ENCODE measurements around the gene KRAS. TPM values are rescaled to one million over a fixed set of nuclear protein-coding genes. Genes with fewer than 3 reads are reported as not detected.

The KRAS gene
- total and polyA plus RNA-seq, 2 of the 13 experiments (the other 11 are each of a cell fraction or from before 2014, with no cell fraction given), result 6.5 to 9.8 TPM

- ChIA-PET POLR2A (no interaction called here), CTCF (ENCODE audit: low intra/inter-chr PET ratio, low total read pairs) (no interaction called here)
- peak; percentile 73 for DNase-seq (ENCODE audit: low spot score)
- Histone ChIP-seq H3K4me2 (ENCODE audit: low read depth, low read length) (peak overlapping the region; percentile 62), H3K79me2 (ENCODE audit: insufficient read depth, low read length) (no peaks in the 10 kb centered on the region), H3K27ac (ENCODE audit: extremely low read length, insufficient read depth, low read length) (no peak overlapping the region), H3K27me3 (ENCODE audit: control insufficient read depth in 1 of 2, insufficient read depth in 2 of 2, low read length in 2 of 2) (no peaks in the 10 kb centered on the region), H4K20me1 (ENCODE audit: insufficient read depth, low read length) (no peaks in the 10 kb centered on the region), H3K4me1 (ENCODE audit: insufficient read depth, low read length) (peaks cover 58% of the 10 kb centered on the region), H2AFZ (ENCODE audit: low read length) (no peak overlapping the region), H3K36me3 (replicated peaks in 1 of 2; ENCODE audit: control insufficient read depth in 1 of 2, insufficient read depth in 2 of 2, low read length in 2 of 2) (no peaks in the 10 kb centered on the region; a peak in 1 of 5 replicates), H3K9me3 (ENCODE audit: low read length) (no peaks in the 10 kb centered on the region), H3K9ac (ENCODE audit: insufficient read depth, low read depth, low read length) (no peak overlapping the region), H3K4me3 (replicated peaks in 1 of 3; ENCODE audit: insufficient read depth in 1 of 3, low read depth in 2 of 3, low read length in 3 of 3) (0 out of 6 replicates have a peak overlapping the region, but pooled peaks of 1 of the 3 experiments have one; percentile 13)
- 6% methylated on average over 5 of the region's 5 CpGs for WGBS (ENCODE audit: low lambda C conversion rate)
- BruUV-seq (replicated peaks), result no TSS peak
- FAIRE-seq, result peak; percentile 82
- intact Hi-C loops (cut with micrococcal nuclease; ENCODE audit: unreplicated experiment) (loop anchor here (10.0 kb wide), 1 partner anchor 77 kb away; no protein-coding TSS in a partner anchor), in situ Hi-C loops (cut with HindIII; ENCODE audit: extremely low pct_ligation_motif_present, low pct_unique_long_range_greater_than_20kb) (no loop called here)
- peak; percentile 54 for ATAC-seq
- peak; percentile 30 for TF ChIP-seq SKI (IDR thresholded peaks at IDR 0.05; ENCODE audit: partially characterized antibody)
- TF ChIP-seq HMGXB4 (CRISPR knock-in tag; IDR thresholded peaks at IDR 0.05; ENCODE audit: borderline replicate concordance in 1 of 2, low read depth in 1 of 2), result 0 out of 4 replicates have a peak, but pooled peaks of 1 of the 2 experiments have one; percentile 19
- TF ChIP-seq RARA (CRISPR knock-in tag; IDR thresholded peaks at IDR 0.05), result peak; percentile 69
- TF ChIP-seq ATRX (CRISPR knock-in tag; IDR thresholded peaks at IDR 0.05; ENCODE audit: borderline replicate concordance), result no peak
- TF ChIP-seq ZNF652 (CRISPR knock-in tag; IDR thresholded peaks at IDR 0.05; ENCODE audit: borderline replicate concordance, low read depth), result peak; percentile 74; the same call in 1 of the 2 replicates
- peak; percentile 54; the same call in 1 of the 2 replicates for TF ChIP-seq ZNF644 (CRISPR knock-in tag; IDR thresholded peaks at IDR 0.05; ENCODE audit: low read depth)
- peak; percentile 50 for TF ChIP-seq HNF4A (CRISPR knock-in tag; IDR thresholded peaks at IDR 0.05)
- TF ChIP-seq NR2F2 (IDR thresholded peaks at IDR 0.05; ENCODE audit: borderline replicate concordance, low read depth), result peak; percentile 67
- no peak for TF ChIP-seq SNAPC2 (CRISPR knock-in tag; IDR thresholded peaks at IDR 0.05)
- peak; percentile 85 for TF ChIP-seq ZNF362 (CRISPR knock-in tag; IDR thresholded peaks at IDR 0.05; ENCODE audit: borderline replicate concordance)
- peak; percentile 15; the same call in 1 of the 2 replicates for TF ChIP-seq SOX5 (CRISPR knock-in tag; IDR thresholded peaks at IDR 0.05; ENCODE audit: borderline replicate concordance)
- TF ChIP-seq HOXA3 (CRISPR knock-in tag; IDR thresholded peaks at IDR 0.05), result peak; percentile 41
- peak; percentile 31 for TF ChIP-seq ASH2L (IDR thresholded peaks at IDR 0.05; ENCODE audit: insufficient read length, low read depth, low read length)
- TF ChIP-seq PPARG (CRISPR knock-in tag; conservative IDR thresholded peaks at IDR 0.05), result no peak
- 0 out of 2 replicates have a peak, but pooled peaks have one; percentile 35 for TF ChIP-seq ZGPAT (CRISPR knock-in tag; IDR thresholded peaks at IDR 0.05)
- peak; percentile 21; the same call in 1 of the 2 replicates for TF ChIP-seq ZNF770 (CRISPR knock-in tag; IDR thresholded peaks at IDR 0.05)
- TF ChIP-seq PITX1 (CRISPR knock-in tag; IDR thresholded peaks at IDR 0.05), result 0 out of 2 replicates have a peak, but pooled peaks have one; percentile 29
- TF ChIP-seq HES4 (CRISPR knock-in tag; IDR thresholded peaks at IDR 0.05; ENCODE audit: borderline replicate concordance), result no peak
Measured at GRCh38 chr12:25257590-25258324, 7.0 kb upstream of the KRAS start.
